Activated T-helper 1 cell treated with anti-CD3 and anti-CD28 coated beads, Interleukin-12 subunit alpha, Interleukin-12 subunit beta, Interleukin-2, Interleukin-4 antibody, amounts not matched to agents 30 ng/mL and 10 ng/mL and 1 ng/mL, durations not matched to agents 14 hours and 24 hours and 36 hours (primary cell): ENCODE results near the gene PSRC1. TPM values are rescaled to one million over a fixed set of nuclear protein-coding genes. Genes with fewer than 3 reads are reported as not detected.

Experiments used
- DNase-seq: peaks from one replicate; pipeline ENCODE4 v3.0.0; 2021; ENCODE audit warnings: low spot score
- H3K27ac Mint-ChIP-seq: one replicate; pipeline ENCODE4 v1.8.0; 2021; ENCODE audit warnings: mild to moderate bottlenecking, mixed read lengths
- H3K27me3 Mint-ChIP-seq: one replicate; pipeline ENCODE4 v1.8.0; 2022; ENCODE audit warnings: mild to moderate bottlenecking, moderate library complexity, mixed read lengths; ENCODE audit not compliant: insufficient read depth
- H3K36me3 Mint-ChIP-seq: one replicate; pipeline ENCODE4 v1.8.0; 2021; ENCODE audit warnings: low read depth, mixed read lengths
- H3K4me1 Mint-ChIP-seq: one replicate; pipeline ENCODE4 v1.8.0; 2021; ENCODE audit warnings: low read depth, mixed read lengths
- H3K4me3 Mint-ChIP-seq: one replicate; pipeline ENCODE4 v1.8.0; 2021; ENCODE audit warnings: mild to moderate bottlenecking, moderate library complexity, mixed read lengths
- H3K9me3 Mint-ChIP-seq: one replicate; pipeline ENCODE4 v1.8.0; 2021; ENCODE audit warnings: mixed read lengths
- intact Hi-C: fragments of 100-400 bp; cut with micrococcal nuclease; formaldehyde crosslinking; loops from one replicate; pipeline ENCODE4 v1.15.1; 2024
- total RNA-seq: library from RNA; stranded (reverse); gene quantifications from 2 replicates; pipeline ENCODE4 v1.2.3, GENCODE V29; 2022

PSRC1 gene
- total RNA-seq, 1 donor from 2014 or later, result 5.5 TPM

- H3K4me1 Mint-ChIP-seq, result no peaks in the 10 kb centered on the region
- no peaks in the 10 kb centered on the region for H3K9me3 Mint-ChIP-seq
- intact Hi-C loops, result no loop called here
- H3K27ac Mint-ChIP-seq, result no peak overlapping the region
- DNase-seq, result no peak
- no peaks in the 10 kb centered on the region for H3K36me3 Mint-ChIP-seq
- peaks cover 5% of the 10 kb centered on the region for H3K27me3 Mint-ChIP-seq
- no peak overlapping the region for H3K4me3 Mint-ChIP-seq
Observed at GRCh38 chr1:109256085-109256484, 26.9 kb downstream of the PSRC1 start.

- intact Hi-C loops, result no loop called here
- Mint-ChIP-seq H3K27ac (no peak overlapping the region), H3K4me3 (no peak overlapping the region), H3K27me3 (peaks cover 10% of the 10 kb centered on the region), H3K9me3 (no peaks in the 10 kb centered on the region), H3K36me3 (no peaks in the 10 kb centered on the region), H3K4me1 (no peaks in the 10 kb centered on the region)
- DNase-seq, result no peak
Observed at GRCh38 chr1:109255678-109256077, 27.3 kb downstream of the PSRC1 start.

- Mint-ChIP-seq H3K9me3 (no peaks in the 10 kb centered on the region), H3K27me3 (peaks cover 11% of the 10 kb centered on the region), H3K4me1 (no peaks in the 10 kb centered on the region), H3K36me3 (no peaks in the 10 kb centered on the region), H3K27ac (no peak overlapping the region), H3K4me3 (no peak overlapping the region)
- intact Hi-C loops, result no loop called here
- DNase-seq, result no peak
Observed at GRCh38 chr1:109255097-109255651, 27.8 kb downstream of the PSRC1 start.

GRCh38 chr1:109254621-109255096 lies 28.3 kb downstream of the PSRC1 start:
- Mint-ChIP-seq H3K36me3 (no peaks in the 10 kb centered on the region), H3K4me1 (no peaks in the 10 kb centered on the region), H3K9me3 (no peaks in the 10 kb centered on the region), H3K27me3 (peaks cover 11% of the 10 kb centered on the region), H3K4me3 (no peak overlapping the region), H3K27ac (no peak overlapping the region)
- no peak for DNase-seq
- intact Hi-C loops, result no loop called here

GRCh38 chr1:109253803-109254620 lies 28.9 kb downstream of the PSRC1 start:
- intact Hi-C loops, result no loop called here
- H3K27me3 Mint-ChIP-seq, result peaks cover 11% of the 10 kb centered on the region
- H3K27ac Mint-ChIP-seq, result no peak overlapping the region
- H3K4me3 Mint-ChIP-seq, result no peak overlapping the region
- no peaks in the 10 kb centered on the region for H3K36me3 Mint-ChIP-seq
- peaks cover 3% of the 10 kb centered on the region for H3K4me1 Mint-ChIP-seq
- no peak for DNase-seq
- H3K9me3 Mint-ChIP-seq, result no peaks in the 10 kb centered on the region

- intact Hi-C loops, result no loop called here
- Mint-ChIP-seq H3K4me1 (peaks cover 6% of the 10 kb centered on the region), H3K4me3 (no peak overlapping the region), H3K27ac (no peak overlapping the region), H3K36me3 (no peaks in the 10 kb centered on the region), H3K9me3 (no peaks in the 10 kb centered on the region), H3K27me3 (peaks cover 11% of the 10 kb centered on the region)
- DNase-seq, result no peak
Observed at GRCh38 chr1:109252893-109253802, 29.8 kb downstream of the PSRC1 start.

- intact Hi-C loops, result no loop called here
- Mint-ChIP-seq H3K27ac (no peak overlapping the region), H3K4me1 (peaks cover 6% of the 10 kb centered on the region), H3K27me3 (peaks cover 11% of the 10 kb centered on the region), H3K4me3 (no peak overlapping the region), H3K9me3 (no peaks in the 10 kb centered on the region), H3K36me3 (no peaks in the 10 kb centered on the region)
- no peak for DNase-seq
Observed at GRCh38 chr1:109252167-109252892, 30.6 kb downstream of the PSRC1 start.

GRCh38 chr1:109251277-109252166 lies 31.4 kb downstream of the PSRC1 start:
- Mint-ChIP-seq H3K4me1 (peaks cover 6% of the 10 kb centered on the region), H3K27ac (no peak overlapping the region), H3K9me3 (no peaks in the 10 kb centered on the region), H3K4me3 (peak overlapping the region; percentile 61), H3K27me3 (peaks cover 13% of the 10 kb centered on the region), H3K36me3 (no peaks in the 10 kb centered on the region)
- no peak for DNase-seq
- intact Hi-C loops, result no loop called here

- Mint-ChIP-seq H3K4me3 (peak overlapping the region; percentile 58), H3K36me3 (no peaks in the 10 kb centered on the region), H3K27me3 (peaks cover 14% of the 10 kb centered on the region), H3K27ac (no peak overlapping the region), H3K9me3 (no peaks in the 10 kb centered on the region), H3K4me1 (peaks cover 6% of the 10 kb centered on the region)
- no peak for DNase-seq
- intact Hi-C loops, result no loop called here
Observed at GRCh38 chr1:109250454-109251276, 32.3 kb downstream of the PSRC1 start.

GRCh38 chr1:109249654-109250401 lies 33.1 kb downstream of the PSRC1 start:
- peaks cover 14% of the 10 kb centered on the region for H3K27me3 Mint-ChIP-seq
- no peak overlapping the region for H3K27ac Mint-ChIP-seq
- H3K36me3 Mint-ChIP-seq, result no peaks in the 10 kb centered on the region
- no peaks in the 10 kb centered on the region for H3K9me3 Mint-ChIP-seq
- intact Hi-C loops, result loop anchor here (1.0 to 5.0 kb wide), 6 partner anchors 9 to 288 kb away; partner anchors contain the start of genes CLCC1, PSRC1 and SARS1
- peaks cover 6% of the 10 kb centered on the region for H3K4me1 Mint-ChIP-seq
- peak overlapping the region; percentile 58 for H3K4me3 Mint-ChIP-seq
- no peak for DNase-seq
